DMS 273 treated with DMSO at 0.1 percent for 48 hours (cell line): ENCODE measurements around the gene PLEKHA5.

Source experiments
- DNase-seq: peaks from one replicate; lab custom pipeline; 2025; lab: John Stamatoyannopoulos, UW

The PLEKHA5 gene

GRCh38 chr12:19230896-19231295 is 101.4 kb downstream of the PLEKHA5 start:
- DNase-seq: no peak

- no peak for DNase-seq
Measured at GRCh38 chr12:19234171-19234704, 104.7 kb downstream of the PLEKHA5 start.

- no peak for DNase-seq
Measured at GRCh38 chr12:19234981-19235871, 105.7 kb downstream of the PLEKHA5 start.

- DNase-seq: no peak
Measured at GRCh38 chr12:19236656-19237055, 107.1 kb downstream of the PLEKHA5 start.

GRCh38 chr12:19238540-19238939 is 109.0 kb downstream of the PLEKHA5 start:
- DNase-seq: no peak

- DNase-seq: no peak
Measured at GRCh38 chr12:19239102-19239501, 109.6 kb downstream of the PLEKHA5 start.

- no peak for DNase-seq
Measured at GRCh38 chr12:19239616-19240234, 110.2 kb downstream of the PLEKHA5 start.

- DNase-seq: no peak
Measured at GRCh38 chr12:19242581-19242980, 113.0 kb downstream of the PLEKHA5 start.

- DNase-seq: no peak
Measured at GRCh38 chr12:19243551-19243950, 114.0 kb downstream of the PLEKHA5 start.

GRCh38 chr12:19244312-19244711 is 114.8 kb downstream of the PLEKHA5 start:
- DNase-seq: no peak

GRCh38 chr12:19245106-19245505 is 115.6 kb downstream of the PLEKHA5 start:
- DNase-seq: no peak

- no peak for DNase-seq
Measured at GRCh38 chr12:19245666-19246065, 116.1 kb downstream of the PLEKHA5 start.

GRCh38 chr12:19246933-19247332 is 117.4 kb downstream of the PLEKHA5 start:
- DNase-seq: no peak

GRCh38 chr12:19248929-19249602 is 119.5 kb downstream of the PLEKHA5 start:
- DNase-seq: no peak

- no peak for DNase-seq
Measured at GRCh38 chr12:19251481-19252132, 122.1 kb downstream of the PLEKHA5 start.

GRCh38 chr12:19260135-19260534 is 130.6 kb downstream of the PLEKHA5 start:
- DNase-seq: no peak

GRCh38 chr12:19261773-19262172 is 132.2 kb downstream of the PLEKHA5 start:
- DNase-seq: no peak

- DNase-seq: no peak
Measured at GRCh38 chr12:19263672-19264071, 134.1 kb downstream of the PLEKHA5 start.

- DNase-seq: no peak
Measured at GRCh38 chr12:19273482-19274330, 144.2 kb downstream of the PLEKHA5 start.

- no peak for DNase-seq
Measured at GRCh38 chr12:19276767-19277166, 147.2 kb downstream of the PLEKHA5 start.

GRCh38 chr12:19277711-19278110 is 148.2 kb downstream of the PLEKHA5 start:
- DNase-seq: no peak
